HG03108 (cell line): Measurements from ENCODE around the gene PPEF1.
"Not testable (repeated sequence)": the region's sequence is repeated elsewhere in the genome, so short reads cannot be mapped to it uniquely, and the experiment has no call there.

Source experiments
- ATAC-seq: cut with Tn5 transposase; IDR thresholded peaks from one replicate; pipeline ENCODE4 v1.9.1; 2021; ENCODE audit warnings: moderate library complexity; ENCODE audit not compliant: unreplicated experiment

Gene PPEF1

GRCh38 chrX:18701621-18702361, 5.7 kb upstream of the PPEF1 start:
- ATAC-seq, result no peak

- ATAC-seq, result no peak
Observed at GRCh38 chrX:18702362-18703195, 4.9 kb upstream of the PPEF1 start.

- no peak for ATAC-seq
Observed at GRCh38 chrX:18709833-18710232, 2.4 kb downstream of the PPEF1 start.

- ATAC-seq, result no peak
Observed at GRCh38 chrX:18714910-18715309, 7.5 kb downstream of the PPEF1 start.

GRCh38 chrX:18719852-18720251, 12.4 kb downstream of the PPEF1 start:
- ATAC-seq, result no peak

- no peak for ATAC-seq
Observed at GRCh38 chrX:18721683-18722499, 14.4 kb downstream of the PPEF1 start.

GRCh38 chrX:18722500-18723071, 15.1 kb downstream of the PPEF1 start:
- no peak for ATAC-seq

- no peak for ATAC-seq
Observed at GRCh38 chrX:18725310-18725943, 18.0 kb downstream of the PPEF1 start.

GRCh38 chrX:18733287-18733686, 25.8 kb downstream of the PPEF1 start:
- no peak for ATAC-seq

- ATAC-seq, result not testable (repeated sequence)
Observed at GRCh38 chrX:18739609-18740008, 32.2 kb downstream of the PPEF1 start.

- ATAC-seq, result no peak
Observed at GRCh38 chrX:18748499-18748898, 41.1 kb downstream of the PPEF1 start.

GRCh38 chrX:18753631-18754030, 46.2 kb downstream of the PPEF1 start:
- ATAC-seq, result no peak

- ATAC-seq, result no peak
Observed at GRCh38 chrX:18755651-18756050, 48.2 kb downstream of the PPEF1 start.

- no peak for ATAC-seq
Observed at GRCh38 chrX:18757956-18758932, 50.8 kb downstream of the PPEF1 start.

- ATAC-seq, result no peak
Observed at GRCh38 chrX:18761750-18762149, 54.3 kb downstream of the PPEF1 start.

GRCh38 chrX:18763106-18763505, 55.7 kb downstream of the PPEF1 start:
- ATAC-seq, result not testable (repeated sequence)

GRCh38 chrX:18769364-18769763, 61.9 kb downstream of the PPEF1 start:
- no peak for ATAC-seq

GRCh38 chrX:18769812-18770573, 62.5 kb downstream of the PPEF1 start:
- no peak for ATAC-seq

- ATAC-seq, result no peak
Observed at GRCh38 chrX:18789916-18790315, 82.5 kb downstream of the PPEF1 start.
